Thyroid gland (tissue), 4 donors: Measurements from ENCODE around the gene CPNE9.

Source experiments
- POLR2A ChIP-seq, 2 donors: fragments of 450-650 bp; IDR thresholded peaks; one replicate each; pipeline ENCODE4 v1.6.1; 2017; ENCODE audit warnings: antibody characterized with exemption in 2 of 2, mild to moderate bottlenecking in 2 of 2, moderate library complexity in 1 of 2
- TF ChIP-seq, protein P1 (sequence below), 6 experiments: fragments of 200-600 bp in 3 of 6; fragments of 450-650 bp in 3 of 6; sonication (generic) in 3 of 6; IDR thresholded peaks; one replicate each; pipeline ENCODE4 v1.5.1; 2016 to 2019; ENCODE audit warnings: antibody characterized with exemption in 6 of 6, mild to moderate bottlenecking in 2 of 6, inconsistent platforms in 1 of 6, moderate library complexity in 1 of 6

DNA sequence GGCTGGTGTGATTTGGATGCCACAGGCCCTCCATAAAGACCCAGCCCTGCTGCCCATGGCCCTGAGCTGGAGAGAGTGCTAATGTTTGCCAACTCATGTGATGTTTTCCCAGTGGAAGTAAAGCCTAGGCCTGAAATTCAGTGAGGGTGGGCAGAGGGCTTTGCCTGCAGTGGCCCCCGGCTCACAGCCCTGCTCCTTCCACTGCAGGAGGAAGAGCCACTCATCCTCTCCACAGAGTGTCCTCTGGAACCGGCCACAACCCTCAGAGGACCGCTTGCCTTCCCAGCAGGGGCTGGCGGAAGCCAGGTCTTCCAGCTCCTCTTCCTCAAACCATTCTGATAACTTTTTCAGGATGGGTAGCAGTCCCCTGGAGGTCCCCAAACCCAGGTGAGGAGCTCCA lies 13.9 kb upstream of the CPNE9 start:
- TF ChIP-seq, protein P1, sequence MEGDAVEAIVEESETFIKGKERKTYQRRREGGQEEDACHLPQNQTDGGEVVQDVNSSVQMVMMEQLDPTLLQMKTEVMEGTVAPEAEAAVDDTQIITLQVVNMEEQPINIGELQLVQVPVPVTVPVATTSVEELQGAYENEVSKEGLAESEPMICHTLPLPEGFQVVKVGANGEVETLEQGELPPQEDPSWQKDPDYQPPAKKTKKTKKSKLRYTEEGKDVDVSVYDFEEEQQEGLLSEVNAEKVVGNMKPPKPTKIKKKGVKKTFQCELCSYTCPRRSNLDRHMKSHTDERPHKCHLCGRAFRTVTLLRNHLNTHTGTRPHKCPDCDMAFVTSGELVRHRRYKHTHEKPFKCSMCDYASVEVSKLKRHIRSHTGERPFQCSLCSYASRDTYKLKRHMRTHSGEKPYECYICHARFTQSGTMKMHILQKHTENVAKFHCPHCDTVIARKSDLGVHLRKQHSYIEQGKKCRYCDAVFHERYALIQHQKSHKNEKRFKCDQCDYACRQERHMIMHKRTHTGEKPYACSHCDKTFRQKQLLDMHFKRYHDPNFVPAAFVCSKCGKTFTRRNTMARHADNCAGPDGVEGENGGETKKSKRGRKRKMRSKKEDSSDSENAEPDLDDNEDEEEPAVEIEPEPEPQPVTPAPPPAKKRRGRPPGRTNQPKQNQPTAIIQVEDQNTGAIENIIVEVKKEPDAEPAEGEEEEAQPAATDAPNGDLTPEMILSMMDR (IDR thresholded peaks at IDR 0.05), result no peak
- TF ChIP-seq POLR2A (IDR thresholded peaks at IDR 0.05), result no peak
